Esophagus squamous epithelium (tissue), 5 donors: ENCODE data around the gene ZNF469. TPM values are rescaled to one million over a fixed set of nuclear protein-coding genes. Genes with fewer than 3 reads are reported as not detected.

Experiments
- DNase-seq: peaks from one replicate; lab custom pipeline; 2025; lab: John Stamatoyannopoulos, UW
- H3K27ac ChIP-seq, 4 donors: fragments of 200-600 bp; sonication (generic); one replicate each; pipeline ENCODE4 v1.5.1; 2016 to 2019; ENCODE audit warnings: mild to moderate bottlenecking in 1 of 4
- H3K27me3 ChIP-seq, 4 donors: fragments of 200-600 bp; sonication (generic); 1 replicate in 3 of 4; 2 replicates in 1 of 4; pipeline versions ENCODE4 v1.5.1 to v1.6.0; 2017 to 2021; ENCODE audit warnings: antibody characterized with exemption in 1 of 4
- H3K36me3 ChIP-seq, 3 donors: fragments of 200-600 bp; sonication (generic); one replicate each; pipeline ENCODE4 v1.5.1; 2016 to 2019
- H3K4me1 ChIP-seq, 3 donors: fragments of 200-600 bp; sonication (generic); one replicate each; pipeline ENCODE4 v1.5.1; 2017 to 2019
- H3K4me3 ChIP-seq, 4 donors: fragments of 200-600 bp; sonication (generic); 1 replicate in 3 of 4; 2 replicates in 1 of 4; pipeline ENCODE4 v1.5.1; 2016 to 2019; ENCODE audit warnings: mild to moderate bottlenecking in 2 of 4, moderate library complexity in 1 of 4
- H3K9me3 ChIP-seq, 3 donors: fragments of 200-600 bp; sonication (generic); one replicate each; pipeline ENCODE4 v1.5.1; 2016 to 2019
- POLR2A ChIP-seq, 4 donors: fragments of 450-650 bp; IDR thresholded peaks; one replicate each; pipeline ENCODE4 v1.6.1; 2017; ENCODE audit warnings: antibody characterized with exemption in 4 of 4, mild to moderate bottlenecking in 4 of 4, moderate library complexity in 3 of 4
- WGBS, 2 donors: methylation state at CpG; one replicate each; pipeline ENCODE4 v1.1.5; 2018; 5-methylcytosine and 5-hydroxymethylcytosine counted together
- intact Hi-C: fragments of 100-400 bp; cut with DNase I; formaldehyde crosslinking; loops from one replicate; pipeline ENCODE4 v1.15.0; 2022
- total RNA-seq, 4 donors: library from RNA; depleted of rRNA; stranded (reverse); fragments of >200 nt; gene quantifications; one replicate each; pipeline ENCODE4 v1.1.0, GENCODE V29; 2016
- TF ChIP-seq, protein P1 (sequence below), 6 experiments: fragments of 450-650 bp in 4 of 6; fragments of 200-600 bp in 2 of 6; sonication (generic) in 2 of 6; IDR thresholded peaks; one replicate each; pipeline ENCODE4 v1.5.1; 2016 to 2019; ENCODE audit warnings: antibody characterized with exemption in 6 of 6, mild to moderate bottlenecking in 4 of 6, moderate library complexity in 4 of 6
- donor health status: DM: yes; HTN: yes; CAD: no.

Gene ZNF469
- total RNA-seq, 4 donors from 2014 or later = 0.26 to 0.57 (median 0.35) TPM

DNA sequence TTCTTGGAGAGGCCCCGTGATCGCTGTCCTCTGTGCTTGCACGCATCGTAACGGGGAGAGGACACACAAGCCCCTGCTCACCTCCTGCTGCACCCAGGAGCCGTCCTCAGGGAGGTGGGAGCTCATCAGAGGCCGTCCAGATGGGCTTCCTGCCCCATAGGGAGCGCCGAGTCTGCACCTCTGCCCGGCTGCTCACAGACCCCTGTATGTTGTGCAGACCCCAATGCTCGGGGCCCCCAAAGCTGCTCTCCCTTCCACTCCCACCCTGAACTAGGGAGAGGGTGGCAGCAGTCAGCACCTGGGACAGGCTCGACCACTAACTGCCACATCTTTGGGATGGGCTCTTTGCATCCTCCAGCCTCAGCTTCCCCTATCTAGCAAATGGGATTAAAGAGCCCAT is 4.4 kb upstream of the ZNF469 start:
- Histone ChIP-seq H3K9me3 (no peaks in the 10 kb centered on the region), H3K27ac (no peak overlapping the region), H3K4me3 (no peak overlapping the region), H3K27me3 (peaks cover 0 to 78% (median 0%) of the 10 kb centered on the region in 4 donors), H3K4me1 (peaks cover 0 to 8% (median 2%) of the 10 kb centered on the region in 3 donors), H3K36me3 (no peaks in the 10 kb centered on the region)
- no peak for TF ChIP-seq POLR2A (IDR thresholded peaks at IDR 0.05)
- TF ChIP-seq, protein P1, sequence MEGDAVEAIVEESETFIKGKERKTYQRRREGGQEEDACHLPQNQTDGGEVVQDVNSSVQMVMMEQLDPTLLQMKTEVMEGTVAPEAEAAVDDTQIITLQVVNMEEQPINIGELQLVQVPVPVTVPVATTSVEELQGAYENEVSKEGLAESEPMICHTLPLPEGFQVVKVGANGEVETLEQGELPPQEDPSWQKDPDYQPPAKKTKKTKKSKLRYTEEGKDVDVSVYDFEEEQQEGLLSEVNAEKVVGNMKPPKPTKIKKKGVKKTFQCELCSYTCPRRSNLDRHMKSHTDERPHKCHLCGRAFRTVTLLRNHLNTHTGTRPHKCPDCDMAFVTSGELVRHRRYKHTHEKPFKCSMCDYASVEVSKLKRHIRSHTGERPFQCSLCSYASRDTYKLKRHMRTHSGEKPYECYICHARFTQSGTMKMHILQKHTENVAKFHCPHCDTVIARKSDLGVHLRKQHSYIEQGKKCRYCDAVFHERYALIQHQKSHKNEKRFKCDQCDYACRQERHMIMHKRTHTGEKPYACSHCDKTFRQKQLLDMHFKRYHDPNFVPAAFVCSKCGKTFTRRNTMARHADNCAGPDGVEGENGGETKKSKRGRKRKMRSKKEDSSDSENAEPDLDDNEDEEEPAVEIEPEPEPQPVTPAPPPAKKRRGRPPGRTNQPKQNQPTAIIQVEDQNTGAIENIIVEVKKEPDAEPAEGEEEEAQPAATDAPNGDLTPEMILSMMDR (IDR thresholded peaks at IDR 0.05) = no peak
- no peak for DNase-seq
- intact Hi-C loops = no loop called here
- WGBS, 2 donors = 83 to 88% methylated on average over 2 to 3 of the region's 12 CpGs

DNA sequence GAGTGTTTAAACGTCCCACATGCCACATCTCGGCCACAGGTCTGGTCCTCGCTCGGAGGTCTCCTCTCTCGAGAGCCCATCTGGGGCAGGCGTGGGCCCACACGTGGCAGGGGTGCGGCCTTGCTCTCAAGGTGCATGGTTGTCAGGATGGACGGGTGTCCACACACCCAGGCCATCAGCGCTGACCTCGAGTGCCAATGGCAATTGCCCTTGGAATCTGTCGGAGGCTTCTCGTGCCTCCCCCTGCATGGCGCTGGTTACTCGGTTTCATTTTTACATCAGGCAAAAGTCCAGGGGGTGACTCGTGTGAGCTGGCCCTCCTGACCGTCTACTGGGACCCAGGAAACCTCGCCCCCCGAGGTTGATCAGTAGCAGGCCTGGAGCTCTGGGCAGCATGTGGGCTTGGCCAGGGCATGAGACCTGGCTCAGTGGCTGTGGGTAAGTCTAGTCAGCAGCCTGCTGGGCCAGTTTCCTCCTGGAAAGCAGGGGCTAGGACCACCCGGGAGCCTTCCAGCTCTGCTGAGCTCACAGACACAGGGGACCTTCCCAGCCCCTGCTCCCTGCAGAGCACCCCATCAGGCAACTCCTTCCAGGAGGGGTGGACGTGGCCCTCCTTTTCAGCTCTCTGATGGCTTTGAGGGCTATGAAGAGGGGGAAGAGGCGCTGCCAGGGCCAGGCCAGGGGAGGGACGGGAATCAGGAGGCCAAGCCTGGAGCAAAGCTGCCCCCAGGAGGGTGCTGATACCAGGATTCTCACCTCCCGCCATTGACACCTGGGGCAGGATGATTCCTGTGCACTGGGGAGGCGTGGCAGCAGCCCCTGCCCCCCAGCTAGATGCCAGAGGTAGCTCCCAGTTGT is 3.7 kb upstream of the ZNF469 start:
- intact Hi-C loops = no loop called here
- Histone ChIP-seq H3K27ac (no peak overlapping the region), H3K36me3 (no peaks in the 10 kb centered on the region), H3K9me3 (no peaks in the 10 kb centered on the region), H3K4me3 (no peak overlapping the region), H3K4me1 (peaks cover 3 to 15% (median 8%) of the 10 kb centered on the region in 3 donors), H3K27me3 (peaks cover 0 to 83% (median 6%) of the 10 kb centered on the region in 4 donors)
- TF ChIP-seq POLR2A (IDR thresholded peaks at IDR 0.05) = no peak
- 81 to 85% methylated on average over 4 to 14 of the region's 25 CpGs for WGBS, 2 donors
- DNase-seq = no peak

DNA sequence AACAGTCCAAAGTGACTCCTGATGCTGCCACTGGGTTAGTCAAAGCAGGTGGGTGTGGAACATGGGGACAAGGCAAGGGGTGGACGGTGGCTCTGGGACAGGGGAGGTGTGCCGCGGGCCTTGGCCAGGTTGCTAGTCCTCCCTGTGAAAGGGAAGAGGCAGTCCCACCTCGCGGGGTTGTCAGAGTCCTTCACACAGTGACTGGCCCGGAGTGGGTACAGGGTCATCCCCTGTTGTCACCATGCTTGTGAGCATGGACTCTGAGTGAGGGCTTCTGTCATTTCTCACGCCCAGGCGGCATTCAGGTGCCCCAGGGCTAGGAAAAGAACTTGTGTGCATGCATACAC is 3.1 kb upstream of the ZNF469 start:
- DNase-seq = no peak
- 57 to 61% methylated on average over 3 to 6 of the region's 8 CpGs for WGBS, 2 donors

DNA sequence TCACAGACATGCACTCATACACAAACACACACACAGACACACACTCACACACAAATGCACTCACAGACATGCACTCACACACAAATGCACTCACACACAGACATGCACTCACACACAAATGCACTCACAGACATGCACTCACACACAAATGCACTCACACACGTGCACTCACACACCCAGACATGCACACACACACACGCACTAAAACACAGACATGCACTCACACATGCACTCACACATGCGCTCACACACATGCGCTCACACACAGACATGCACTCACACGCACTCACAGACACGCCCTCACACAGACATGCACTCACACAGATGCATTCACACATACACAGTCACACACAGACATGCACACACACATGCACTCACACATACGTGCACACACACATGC is 2.7 kb upstream of the ZNF469 start:
- no peaks in the 10 kb centered on the region for H3K36me3 ChIP-seq
- intact Hi-C loops = no loop called here
- peaks cover 3 to 21% (median 8%) of the 10 kb centered on the region in 3 donors for H3K4me1 ChIP-seq
- H3K27ac ChIP-seq = no peak overlapping the region
- no peaks in the 10 kb centered on the region for H3K9me3 ChIP-seq
- 75 to 84% methylated on average over 7 of the region's 7 CpGs for WGBS, 2 donors
- no peak for TF ChIP-seq POLR2A (IDR thresholded peaks at IDR 0.05)
- TF ChIP-seq, protein P1 (IDR thresholded peaks at IDR 0.05) = no peak
- peaks cover 0 to 89% (median 10%) of the 10 kb centered on the region in 4 donors for H3K27me3 ChIP-seq
- no peak for DNase-seq
- H3K4me3 ChIP-seq = no peak overlapping the region

More for the DNA sequence above, 3.1 kb upstream of the ZNF469 start:
- intact Hi-C loops = no loop called here
- TF ChIP-seq POLR2A (IDR thresholded peaks at IDR 0.05) = no peak
- TF ChIP-seq, protein P1 (IDR thresholded peaks at IDR 0.05) = no peak
- Histone ChIP-seq H3K27me3 (peaks cover 0 to 86% (median 9%) of the 10 kb centered on the region in 4 donors), H3K36me3 (no peaks in the 10 kb centered on the region), H3K4me3 (no peak overlapping the region), H3K27ac (no peak overlapping the region), H3K4me1 (peaks cover 3 to 21% (median 8%) of the 10 kb centered on the region in 3 donors), H3K9me3 (no peaks in the 10 kb centered on the region)

DNA sequence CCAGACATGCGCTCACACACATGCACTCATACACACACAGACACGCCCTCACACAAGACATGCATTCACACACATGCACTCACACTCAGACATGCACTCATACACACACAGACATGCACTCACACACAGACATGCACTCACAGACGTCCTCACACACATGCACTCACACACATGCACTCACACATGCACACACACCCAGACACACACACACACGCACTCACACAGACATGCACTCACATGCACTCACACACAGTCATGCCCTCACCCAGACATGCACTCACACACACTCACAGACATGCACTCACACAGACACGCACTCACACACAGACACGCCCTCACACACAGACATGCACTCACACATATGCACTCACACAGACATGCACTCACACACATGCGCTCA is 2.1 kb upstream of the ZNF469 start:
- no peak for DNase-seq
- TF ChIP-seq, protein P1 (IDR thresholded peaks at IDR 0.05) = no peak
- no peak for TF ChIP-seq POLR2A (IDR thresholded peaks at IDR 0.05)
- no peaks in the 10 kb centered on the region for H3K9me3 ChIP-seq
- peaks cover 0 to 89% (median 10%) of the 10 kb centered on the region in 4 donors for H3K27me3 ChIP-seq
- no peak overlapping the region for H3K27ac ChIP-seq
- WGBS, 2 donors = 66 to 74% methylated on average over 6 of the region's 7 CpGs
- no peak overlapping the region for H3K4me3 ChIP-seq
- H3K36me3 ChIP-seq = no peaks in the 10 kb centered on the region
- peaks cover 3 to 21% (median 8%) of the 10 kb centered on the region in 3 donors for H3K4me1 ChIP-seq
- intact Hi-C loops = no loop called here
